Kidney (tissue), 14 donors: ENCODE measurements around the gene GIMAP8. TPM values are rescaled to one million over a fixed set of nuclear protein-coding genes. Genes with fewer than 3 reads are reported as not detected.

Experiments used
- DNase-seq, 5 donors: peaks; one replicate each; pipeline ENCODE4 v3.0.0-alpha.2; 2013 to 2020
- FAIRE-seq: peaks from 2 replicates; lab custom pipeline; 2012; peaks lifted over from hg19 to GRCh38; lab: Jason Lieb, UNC
- H3K27ac ChIP-seq, 2 donors: one replicate each; pipeline ENCODE4 v1.7.0; 2013; ENCODE audit warnings: low read depth in 2 of 2, low read length in 2 of 2, inconsistent platforms in 1 of 2
- H3K27me3 ChIP-seq: one replicate; pipeline ENCODE4 v1.7.1; 2013; ENCODE audit warnings: low read length, inconsistent platforms; ENCODE audit not compliant: control insufficient read depth, insufficient read depth
- H3K36me3 ChIP-seq, 3 donors: one replicate each; pipeline versions ENCODE4 v1.7.0 to v1.7.1; 2013; ENCODE audit warnings: low read length in 3 of 3, control low read depth in 1 of 3, inconsistent platforms in 1 of 3; ENCODE audit not compliant: insufficient read depth in 3 of 3, control insufficient read depth in 2 of 3
- H3K4me1 ChIP-seq, 3 donors: one replicate each; pipeline versions ENCODE4 v1.7.0 to v1.7.1; 2013; ENCODE audit warnings: low read length in 3 of 3, inconsistent platforms in 1 of 3, low read depth in 1 of 3; ENCODE audit not compliant: control insufficient read depth in 2 of 3, insufficient read depth in 2 of 3
- H3K4me3 ChIP-seq, 3 donors: one replicate each; pipeline versions ENCODE4 v1.7.0 to v1.8.1; 2013; ENCODE audit warnings: low read length in 3 of 3, control low read depth in 1 of 3, inconsistent platforms in 1 of 3
- H3K9ac ChIP-seq, 3 donors: one replicate each; pipeline versions ENCODE4 v1.7.0 to v1.7.1; 2013; ENCODE audit warnings: low read length in 3 of 3, control low read depth in 1 of 3, inconsistent platforms in 1 of 3
- H3K9me3 ChIP-seq, 3 donors: one replicate each; pipeline versions ENCODE4 v1.7.0 to v1.7.1; 2013; ENCODE audit warnings: low read length in 3 of 3, control low read depth in 1 of 3, inconsistent platforms in 1 of 3; ENCODE audit not compliant: control insufficient read depth in 2 of 3, insufficient read depth in 1 of 3
- intact Hi-C: fragments of 100-400 bp; cut with DNase I; formaldehyde crosslinking; loops from one replicate; pipeline ENCODE4 v1.11.1; 2022
- polyA plus RNA-seq: library from polyadenylated mRNA; stranded (reverse); fragments of 350-450 nt; fragmentation: Illumina TruSeq; extraction: RNeasy Lipid Tissue Mini Kit (QIAGEN cat#74804); gene quantifications from one replicate; pipeline ENCODE4 v1.2.3, GENCODE V29; 2014; ENCODE audit warnings: low read depth, low replicate concordance; ENCODE audit not compliant: insufficient read depth
- total RNA-seq: library from RNA; stranded (reverse); fragmentation: NEBNext Ultra II Directional; extraction: Animal tissue kit (Norgen Biotek cat#: 25700); gene quantifications from one replicate; pipeline ENCODE4 v1.2.1, GENCODE V29; 2021
- TF ChIP-seq, protein P1 (sequence below): IDR thresholded peaks from 3 replicates; pipeline ENCODE4 v1.5.1; 2012; ENCODE audit warnings: mild to moderate bottlenecking, moderate library complexity, borderline replicate concordance; ENCODE audit not compliant: insufficient read depth; ENCODE audit errors: extremely low read depth
- donor health status: control.
- donor health status: control.
- donor health status: control.
- donor health status: control.
- donor health status: control.
- donor health status: DM: yes; HTN: yes; CAD: no.
- donor health status: Normal renal cell carcinoma (clear cell type).

The GIMAP8 gene
- total and polyA plus RNA-seq, 2 donors from 2014 or later, result 10.2 to 24.3 TPM

DNA sequence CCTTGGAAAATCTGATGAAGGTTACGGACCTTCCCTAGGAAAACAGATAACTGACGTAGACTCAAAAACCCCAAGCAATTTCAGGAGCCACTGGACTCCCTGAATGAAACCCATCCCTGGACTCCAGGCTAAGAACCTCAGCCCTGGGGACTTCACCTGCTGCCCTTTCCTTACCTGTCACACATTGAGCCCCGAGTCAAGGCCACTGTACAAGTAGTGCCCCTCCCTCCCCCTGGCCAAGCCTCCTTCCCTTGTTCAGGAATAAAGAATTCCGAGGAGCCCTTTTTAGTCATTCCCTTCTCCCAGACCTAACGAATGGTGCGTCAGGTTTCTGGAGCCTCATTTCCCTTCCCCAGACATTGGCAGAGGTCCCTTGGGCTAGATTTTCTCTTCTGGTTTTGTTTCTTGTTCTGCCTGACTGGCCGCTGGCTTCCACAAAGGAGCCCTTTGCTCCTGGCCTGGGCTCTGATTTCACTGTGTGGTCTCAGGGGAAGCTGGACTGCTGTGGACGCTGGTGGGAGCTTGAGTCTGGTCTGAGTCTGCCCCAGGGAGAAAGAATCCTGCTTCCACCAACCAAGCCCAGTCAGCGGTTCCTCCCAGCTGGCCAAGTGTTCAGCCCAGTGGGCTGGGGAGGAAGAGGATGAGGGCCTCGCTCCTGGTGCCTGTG lies 39.6 kb upstream of the GIMAP8 start:
- no peaks in the 10 kb centered on the region for H3K27me3 ChIP-seq
- FAIRE-seq (no peak), DNase-seq (peak; percentile 49 to 85 (median 77))
- peak overlapping the region; percentile 18 to 75 for H3K27ac ChIP-seq
- H3K36me3 ChIP-seq, result no peaks in the 10 kb centered on the region
- peaks cover 5 to 37% (median 26%) of the 10 kb centered on the region in 3 donors for H3K4me1 ChIP-seq
- no peak overlapping the region for H3K4me3 ChIP-seq
- intact Hi-C loops, result no loop called here
- H3K9ac ChIP-seq, result peak overlapping the region in 1 of 3 donors; percentile 51
- TF ChIP-seq, protein P1, sequence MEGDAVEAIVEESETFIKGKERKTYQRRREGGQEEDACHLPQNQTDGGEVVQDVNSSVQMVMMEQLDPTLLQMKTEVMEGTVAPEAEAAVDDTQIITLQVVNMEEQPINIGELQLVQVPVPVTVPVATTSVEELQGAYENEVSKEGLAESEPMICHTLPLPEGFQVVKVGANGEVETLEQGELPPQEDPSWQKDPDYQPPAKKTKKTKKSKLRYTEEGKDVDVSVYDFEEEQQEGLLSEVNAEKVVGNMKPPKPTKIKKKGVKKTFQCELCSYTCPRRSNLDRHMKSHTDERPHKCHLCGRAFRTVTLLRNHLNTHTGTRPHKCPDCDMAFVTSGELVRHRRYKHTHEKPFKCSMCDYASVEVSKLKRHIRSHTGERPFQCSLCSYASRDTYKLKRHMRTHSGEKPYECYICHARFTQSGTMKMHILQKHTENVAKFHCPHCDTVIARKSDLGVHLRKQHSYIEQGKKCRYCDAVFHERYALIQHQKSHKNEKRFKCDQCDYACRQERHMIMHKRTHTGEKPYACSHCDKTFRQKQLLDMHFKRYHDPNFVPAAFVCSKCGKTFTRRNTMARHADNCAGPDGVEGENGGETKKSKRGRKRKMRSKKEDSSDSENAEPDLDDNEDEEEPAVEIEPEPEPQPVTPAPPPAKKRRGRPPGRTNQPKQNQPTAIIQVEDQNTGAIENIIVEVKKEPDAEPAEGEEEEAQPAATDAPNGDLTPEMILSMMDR, result no peak
- H3K9me3 ChIP-seq, result no peaks in the 10 kb centered on the region

DNA sequence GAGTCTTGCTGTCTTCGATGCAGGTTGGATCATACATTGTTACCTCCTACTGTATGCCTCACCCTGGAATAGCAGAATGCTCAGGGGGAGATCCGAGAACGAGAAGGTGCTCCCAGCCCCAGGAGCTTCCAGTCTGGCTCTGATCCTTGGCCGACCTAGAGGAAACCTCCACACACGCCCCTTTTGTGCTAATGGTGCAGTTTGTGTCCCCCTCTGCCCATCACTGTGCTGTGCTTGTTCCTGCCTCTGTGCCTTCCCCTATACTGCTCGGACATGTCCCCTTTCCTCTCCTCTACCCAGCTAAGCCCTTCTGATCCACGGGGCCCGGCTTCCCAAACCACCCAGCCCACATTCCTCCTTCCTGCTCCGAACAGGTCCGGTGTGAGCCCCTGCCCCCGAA lies 38.8 kb upstream of the GIMAP8 start:
- no peak for FAIRE-seq
- H3K4me1 ChIP-seq, result peaks cover under 1 to 29% (median 19%) of the 10 kb centered on the region in 3 donors
- intact Hi-C loops, result no loop called here

DNA sequence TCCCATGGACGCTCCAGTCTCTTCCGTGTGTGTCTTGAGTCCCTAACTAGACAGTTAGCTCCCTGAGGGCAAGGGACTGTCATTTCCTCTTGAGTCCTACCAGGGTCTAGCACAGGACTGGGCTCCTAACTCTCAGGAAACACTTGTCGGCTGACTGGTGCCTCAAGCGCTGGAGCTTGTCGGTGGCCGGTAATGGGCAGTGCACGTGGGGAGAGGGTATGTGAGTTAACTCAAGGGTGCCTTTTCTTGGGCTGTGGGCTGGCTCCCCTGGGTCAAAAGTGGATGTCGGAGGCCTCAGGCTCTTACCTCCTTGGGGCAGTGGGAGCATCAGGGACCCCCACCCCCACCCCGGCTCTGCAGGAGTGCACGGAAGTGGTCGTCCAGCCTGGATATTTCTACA lies 38.4 kb upstream of the GIMAP8 start:
- FAIRE-seq, result no peak
- no peak overlapping the region for H3K4me3 ChIP-seq
- H3K9ac ChIP-seq, result peak overlapping the region in 1 of 3 donors; percentile 51
- no peak overlapping the region for H3K27ac ChIP-seq
- no peaks in the 10 kb centered on the region for H3K9me3 ChIP-seq
- no peak for DNase-seq
- TF ChIP-seq, protein P1, result no peak
- peaks cover 0 to 26% (median 16%) of the 10 kb centered on the region in 3 donors for H3K4me1 ChIP-seq
- no peaks in the 10 kb centered on the region for H3K36me3 ChIP-seq
- no peaks in the 10 kb centered on the region for H3K27me3 ChIP-seq
- intact Hi-C loops, result no loop called here

More for the DNA sequence above, 38.8 kb upstream of the GIMAP8 start:
- H3K9me3 ChIP-seq, result no peaks in the 10 kb centered on the region
- H3K27ac ChIP-seq, result no peak overlapping the region
- H3K4me3 ChIP-seq, result no peak overlapping the region
- no peaks in the 10 kb centered on the region for H3K36me3 ChIP-seq
- DNase-seq, result no peak
- H3K9ac ChIP-seq, result peak overlapping the region in 1 of 3 donors; percentile 51
- no peaks in the 10 kb centered on the region for H3K27me3 ChIP-seq
- TF ChIP-seq, protein P1, result no peak
